Prostate gland (tissue), 2 donors: ENCODE data around the gene TRIP13.

Experiments used
- POLR2A ChIP-seq: fragments of 450-650 bp; IDR thresholded peaks from one replicate; pipeline ENCODE4 v1.6.1; 2016; ENCODE audit warnings: antibody characterized with exemption, mild to moderate bottlenecking
- TF ChIP-seq, protein P1 (sequence below), 4 experiments: fragments of 200-600 bp in 2 of 4; fragments of 450-650 bp in 2 of 4; sonication (generic) in 2 of 4; IDR thresholded peaks; 1 replicate in 3 of 4; 2 replicates in 1 of 4; pipeline ENCODE4 v1.5.1; 2016 to 2019; ENCODE audit warnings: antibody characterized with exemption in 4 of 4, mild to moderate bottlenecking in 2 of 4, moderate library complexity in 2 of 4

DNA sequence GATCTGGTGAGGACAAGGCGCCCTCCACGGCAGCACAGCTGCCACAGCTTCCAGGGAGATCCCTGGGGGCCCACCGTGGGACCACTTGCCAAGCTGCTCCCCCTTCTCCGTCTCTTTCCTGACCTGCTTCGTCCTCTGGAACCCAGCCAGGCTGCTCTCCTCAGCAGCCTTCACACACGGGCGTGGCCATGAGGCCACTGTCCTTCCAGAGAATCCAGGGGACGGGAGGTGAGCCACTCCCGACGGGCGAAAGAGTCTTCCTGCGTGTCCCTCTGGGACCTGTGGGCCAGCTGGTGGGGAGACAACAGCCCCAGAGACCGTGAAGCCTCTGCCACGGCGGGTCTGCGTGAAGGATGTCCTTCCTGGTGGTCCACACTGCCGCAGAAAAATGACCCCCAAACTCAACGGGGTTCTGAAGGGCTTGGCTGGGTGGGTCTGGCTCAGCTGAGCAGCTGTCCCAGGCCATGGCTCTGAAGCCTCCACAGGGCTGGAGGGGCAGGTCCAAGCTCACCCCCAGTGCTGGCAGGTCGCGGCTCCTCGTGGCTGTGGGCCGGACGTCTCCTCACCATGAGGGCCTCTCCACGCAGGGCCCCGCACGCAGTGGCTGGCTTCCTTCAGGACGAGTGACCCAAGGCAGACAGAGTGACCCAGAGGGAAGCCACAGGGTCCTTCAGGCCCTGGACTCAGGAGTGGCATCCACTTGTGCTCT is 68.5 kb downstream of the TRIP13 start:
- TF ChIP-seq POLR2A = no peak
- TF ChIP-seq, protein P1, sequence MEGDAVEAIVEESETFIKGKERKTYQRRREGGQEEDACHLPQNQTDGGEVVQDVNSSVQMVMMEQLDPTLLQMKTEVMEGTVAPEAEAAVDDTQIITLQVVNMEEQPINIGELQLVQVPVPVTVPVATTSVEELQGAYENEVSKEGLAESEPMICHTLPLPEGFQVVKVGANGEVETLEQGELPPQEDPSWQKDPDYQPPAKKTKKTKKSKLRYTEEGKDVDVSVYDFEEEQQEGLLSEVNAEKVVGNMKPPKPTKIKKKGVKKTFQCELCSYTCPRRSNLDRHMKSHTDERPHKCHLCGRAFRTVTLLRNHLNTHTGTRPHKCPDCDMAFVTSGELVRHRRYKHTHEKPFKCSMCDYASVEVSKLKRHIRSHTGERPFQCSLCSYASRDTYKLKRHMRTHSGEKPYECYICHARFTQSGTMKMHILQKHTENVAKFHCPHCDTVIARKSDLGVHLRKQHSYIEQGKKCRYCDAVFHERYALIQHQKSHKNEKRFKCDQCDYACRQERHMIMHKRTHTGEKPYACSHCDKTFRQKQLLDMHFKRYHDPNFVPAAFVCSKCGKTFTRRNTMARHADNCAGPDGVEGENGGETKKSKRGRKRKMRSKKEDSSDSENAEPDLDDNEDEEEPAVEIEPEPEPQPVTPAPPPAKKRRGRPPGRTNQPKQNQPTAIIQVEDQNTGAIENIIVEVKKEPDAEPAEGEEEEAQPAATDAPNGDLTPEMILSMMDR (IDR thresholded peaks at IDR 0.05) = no peak
